Mesenchymal stem cell (in vitro differentiated cells and primary cell): Measurements from ENCODE around the gene ARPC2.

Experiments used
- DNase-seq: peaks from one replicate; pipeline ENCODE4 v3.0.0-alpha.2; 2013
- H2AFZ ChIP-seq: one replicate; pipeline ENCODE4 v1.6.1; 2013; ENCODE audit warnings: low read depth, mild to moderate bottlenecking, control low read depth, inconsistent platforms, low read length, moderate library complexity
- H2AK5ac ChIP-seq: 2 replicates; pipeline ENCODE4 v1.6.1; 2013; ENCODE audit warnings: low read length, moderate library complexity, mild to moderate bottlenecking, inconsistent platforms; ENCODE audit not compliant: severe bottlenecking
- H2BK120ac ChIP-seq: one replicate; pipeline ENCODE4 v1.6.1; 2013; ENCODE audit warnings: low read depth, mild to moderate bottlenecking, inconsistent platforms, low read length, moderate library complexity
- H2BK12ac ChIP-seq, 2 experiments: one replicate each; pipeline ENCODE4 v1.6.1; 2013; ENCODE audit warnings: inconsistent platforms in 2 of 2, low read length in 2 of 2, mild to moderate bottlenecking in 2 of 2, moderate library complexity in 2 of 2, control low read depth in 1 of 2
- H2BK15ac ChIP-seq: one replicate; pipeline ENCODE4 v1.6.1; 2013; ENCODE audit warnings: mild to moderate bottlenecking, low read depth, inconsistent platforms; ENCODE audit not compliant: poor library complexity, severe bottlenecking
- H2BK5ac ChIP-seq: 2 replicates; pipeline ENCODE4 v1.6.1; 2013; ENCODE audit warnings: low read depth, mild to moderate bottlenecking, low read length, control low read depth, inconsistent platforms; ENCODE audit not compliant: poor library complexity, severe bottlenecking
- H3K14ac ChIP-seq, 2 experiments: one replicate each; pipeline ENCODE4 v1.6.1; 2013; ENCODE audit warnings: inconsistent platforms in 2 of 2, low read length in 2 of 2, control low read depth in 1 of 2, mild to moderate bottlenecking in 1 of 2, moderate library complexity in 1 of 2
- H3K18ac ChIP-seq, 2 experiments: one replicate each; pipeline ENCODE4 v1.6.1; 2013; ENCODE audit warnings: inconsistent platforms in 2 of 2, low read length in 2 of 2, control low read depth in 1 of 2, low read depth in 1 of 2, mild to moderate bottlenecking in 1 of 2
- H3K23ac ChIP-seq, 2 experiments: one replicate each; pipeline ENCODE4 v1.6.1; 2013; ENCODE audit warnings: inconsistent platforms in 2 of 2, low read length in 2 of 2, mild to moderate bottlenecking in 2 of 2, moderate library complexity in 2 of 2, control low read depth in 1 of 2
- H3K27ac ChIP-seq: 2 replicates; pipeline ENCODE4 v1.5.1; 2013; ENCODE audit warnings: mild to moderate bottlenecking, moderate library complexity, low read length, control low read depth, inconsistent platforms; ENCODE audit not compliant: poor library complexity, severe bottlenecking
- H3K27me3 ChIP-seq, 2 experiments: 2 replicates each; pipeline versions ENCODE4 v1.6.1 to v1.7.0; 2013; ENCODE audit warnings: low read length in 2 of 2, mild to moderate bottlenecking in 2 of 2, moderate library complexity in 2 of 2, control low read depth in 1 of 2, inconsistent platforms in 1 of 2; ENCODE audit not compliant: control insufficient read depth in 1 of 2, insufficient read depth in 1 of 2
- H3K36me3 ChIP-seq, 2 experiments: 2 replicates each; pipeline versions ENCODE4 v1.6.1 to v1.7.0; 2013; ENCODE audit warnings: low read length in 2 of 2, control low read depth in 1 of 2, inconsistent platforms in 1 of 2, low read depth in 1 of 2, mild to moderate bottlenecking in 1 of 2; ENCODE audit not compliant: insufficient read depth in 2 of 2, control insufficient read depth in 1 of 2
- H3K4ac ChIP-seq, 2 experiments: one replicate each; pipeline ENCODE4 v1.6.1; 2013; ENCODE audit warnings: inconsistent platforms in 2 of 2, low read length in 2 of 2, mild to moderate bottlenecking in 2 of 2, moderate library complexity in 2 of 2, control low read depth in 1 of 2, low read depth in 1 of 2
- H3K4me1 ChIP-seq: 2 replicates; pipeline ENCODE4 v1.6.1; 2013; ENCODE audit warnings: low read depth, low read length, control low read depth; ENCODE audit not compliant: control insufficient read depth, insufficient read depth
- H3K4me2 ChIP-seq: 2 replicates; pipeline ENCODE4 v1.6.1; 2013; ENCODE audit warnings: low read length, mild to moderate bottlenecking, inconsistent platforms; ENCODE audit not compliant: poor library complexity, severe bottlenecking
- H3K4me3 ChIP-seq, 2 experiments: 2 replicates each; pipeline versions ENCODE4 v1.5.1 to v1.7.0; 2013; ENCODE audit warnings: low read length in 2 of 2, mild to moderate bottlenecking in 2 of 2, control low read depth in 1 of 2, low read depth in 1 of 2; ENCODE audit not compliant: insufficient read depth in 1 of 2
- H3K79me1 ChIP-seq: replicated peaks from 2 replicates; pipeline ENCODE4 v1.6.1; 2013; ENCODE audit warnings: mild to moderate bottlenecking, control low read depth, low read length, inconsistent platforms; ENCODE audit not compliant: poor library complexity, severe bottlenecking
- H3K9ac ChIP-seq: 2 replicates; pipeline ENCODE4 v1.7.0; 2013; ENCODE audit warnings: mild to moderate bottlenecking, low read length, moderate library complexity
- H3K9me3 ChIP-seq: 2 replicates; pipeline ENCODE4 v1.7.0; 2013; ENCODE audit warnings: mild to moderate bottlenecking, low read length; ENCODE audit not compliant: control insufficient read depth
- H4K8ac ChIP-seq: one replicate; pipeline ENCODE4 v1.6.1; 2013; ENCODE audit warnings: inconsistent platforms, mild to moderate bottlenecking, low read length, moderate library complexity
- H4K91ac ChIP-seq: one replicate; pipeline ENCODE4 v1.6.1; 2013; ENCODE audit warnings: mild to moderate bottlenecking, low read length, inconsistent platforms
- WGBS: methylation state at CpG from one replicate; pipeline ENCODE4 v1.1.7; 2013; ENCODE audit warnings: mixed read lengths; 5-methylcytosine and 5-hydroxymethylcytosine counted together

The ARPC2 gene

DNA sequence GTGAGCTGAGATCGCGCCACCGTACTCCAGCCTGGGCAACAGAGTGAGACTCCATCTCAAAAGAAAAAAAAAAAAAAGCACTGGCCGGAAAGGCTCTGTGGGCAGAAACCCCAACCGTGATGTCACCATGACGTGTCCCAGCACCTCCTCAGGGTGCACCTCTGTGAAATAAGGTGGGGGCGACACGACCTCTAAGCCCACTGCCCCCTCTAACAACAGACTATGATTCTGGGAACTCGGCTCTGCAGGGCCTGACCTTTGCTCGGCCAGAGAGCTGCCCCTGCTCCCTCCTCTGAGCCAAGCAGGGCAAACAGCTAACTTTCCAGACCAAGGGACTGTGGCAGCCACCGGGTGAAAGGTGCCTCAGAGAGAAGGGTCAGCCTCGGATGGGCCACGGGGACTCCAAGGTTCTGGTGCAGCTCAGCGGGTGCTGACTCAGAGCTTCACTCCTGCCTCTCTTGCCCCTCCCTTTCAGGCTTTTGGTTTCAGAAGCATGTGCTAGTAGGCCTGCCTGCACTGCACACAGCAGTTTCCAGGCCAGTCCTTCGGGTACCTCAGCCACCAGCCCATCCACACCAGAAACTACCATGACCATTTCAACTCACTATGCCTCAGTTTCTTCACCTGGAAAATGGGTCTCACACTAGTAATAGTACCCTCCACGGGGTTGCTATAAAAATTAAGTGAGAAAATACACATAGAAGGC is 67.3 kb downstream of the ARPC2 start:
- Histone ChIP-seq H3K4me2 (peak overlapping the region; percentile 56), H2AK5ac (peak overlapping the region; percentile 88), H2BK12ac (peak overlapping the region; percentile 55 to 65), H3K14ac (peak overlapping the region in 1 of 2 experiments; percentile 58), H4K91ac (peak overlapping the region; percentile 64), H3K27ac (peak overlapping the region; percentile 69), H3K9ac (peak overlapping the region; percentile 93), H2AFZ (no peak overlapping the region), H3K9me3 (no peaks in the 10 kb centered on the region), H2BK15ac (no peak overlapping the region), H3K27me3 (no peaks in the 10 kb centered on the region), H3K4ac (peak overlapping the region; percentile 6 to 89), H3K23ac (peak overlapping the region in 1 of 2 experiments; percentile 36), H3K4me1 (peaks cover 51% of the 10 kb centered on the region), H3K18ac (peak overlapping the region; percentile 59 to 64), H4K8ac (peak overlapping the region; percentile 54), H3K36me3 (peaks cover 24 to 40% of the 10 kb centered on the region in 2 experiments), H2BK5ac (peak overlapping the region; percentile 40), H3K79me1 (peaks cover 25% of the 10 kb centered on the region), H2BK120ac (peak overlapping the region; percentile 74), H3K4me3 (peak overlapping the region in 1 of 2 experiments; percentile 61)
- WGBS: 59% methylated on average over 16 of the region's 16 CpGs
- peak; percentile 88 for DNase-seq

DNA sequence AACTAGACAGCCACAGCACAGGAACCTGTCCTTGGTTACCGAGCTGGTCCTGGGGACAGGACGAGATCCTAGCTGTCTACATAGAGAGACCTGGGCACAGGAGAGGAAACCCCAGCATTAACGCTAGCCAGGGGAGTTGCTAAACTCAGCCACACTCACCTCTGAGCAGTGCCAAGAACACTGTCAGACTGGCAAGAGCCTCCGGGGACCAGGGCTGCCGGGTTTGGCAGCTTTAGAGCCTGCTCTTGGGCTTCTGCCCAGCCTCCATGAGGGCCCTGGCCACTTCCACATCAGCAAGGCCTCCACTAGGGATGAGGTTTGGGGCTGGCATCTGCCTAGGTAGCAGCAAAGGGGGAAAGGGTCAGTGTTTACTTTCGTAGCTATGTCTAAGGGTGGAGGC is 68.6 kb downstream of the ARPC2 start:
- no peak overlapping the region for H3K23ac ChIP-seq
- WGBS: 86% methylated on average over 6 of the region's 6 CpGs
- H3K9me3 ChIP-seq: no peaks in the 10 kb centered on the region

GRCh38 chr2:218286570-218287459 is 69.8 kb downstream of the ARPC2 start:
- peaks cover 19% of the 10 kb centered on the region for H3K79me1 ChIP-seq
- H3K14ac ChIP-seq: no peak overlapping the region

More for the DNA sequence above, 68.6 kb downstream of the ARPC2 start:
- H3K4me2 ChIP-seq: no peak overlapping the region
- H3K27ac ChIP-seq: peak overlapping the region; percentile 97
- H2AFZ ChIP-seq: no peak overlapping the region
- peak overlapping the region; percentile 40 for H2AK5ac ChIP-seq
- peak overlapping the region; percentile 45 for H4K8ac ChIP-seq
- H3K4me1 ChIP-seq: peaks cover 58% of the 10 kb centered on the region
- H2BK120ac ChIP-seq: peak overlapping the region; percentile 87
- H3K79me1 ChIP-seq: peaks cover 17% of the 10 kb centered on the region
- peak overlapping the region; percentile 97 for H2BK15ac ChIP-seq
- peaks cover 11 to 27% of the 10 kb centered on the region in 2 experiments for H3K36me3 ChIP-seq
- peak overlapping the region; percentile 29 to 46 for H3K4ac ChIP-seq
- DNase-seq: no peak
- peak overlapping the region; percentile 74 for H2BK5ac ChIP-seq
- peak overlapping the region; percentile 37 to 51 for H3K18ac ChIP-seq
- H3K14ac ChIP-seq: no peak overlapping the region
- H3K9ac ChIP-seq: peak overlapping the region; percentile 93
- peak overlapping the region; percentile 27 to 75 for H2BK12ac ChIP-seq
- H3K4me3 ChIP-seq: peak overlapping the region in 1 of 2 experiments; percentile 84
- no peaks in the 10 kb centered on the region for H3K27me3 ChIP-seq
- peak overlapping the region; percentile 73 for H4K91ac ChIP-seq

More at GRCh38 chr2:218286570-218287459, 69.8 kb downstream of the ARPC2 start:
- Histone ChIP-seq H3K9me3 (no peaks in the 10 kb centered on the region), H3K4me2 (peak overlapping the region; percentile 54), H2AK5ac (peak overlapping the region; percentile 97), H3K4ac (peak overlapping the region; percentile 85 to 88), H3K27ac (peak overlapping the region; percentile 97), H3K36me3 (peaks cover under 1 to 18% of the 10 kb centered on the region in 2 experiments), H3K4me1 (peaks cover 63% of the 10 kb centered on the region), H4K8ac (peak overlapping the region; percentile 78), H3K23ac (no peak overlapping the region), H2BK5ac (no peak overlapping the region), H2BK12ac (peak overlapping the region; percentile 29 to 93), H4K91ac (peak overlapping the region; percentile 96), H3K27me3 (no peaks in the 10 kb centered on the region), H2BK15ac (peak overlapping the region; percentile 100), H2BK120ac (no peak overlapping the region), H3K4me3 (peak overlapping the region in 1 of 2 experiments; percentile 84), H2AFZ (no peak overlapping the region), H3K9ac (peak overlapping the region; percentile 93), H3K18ac (peak overlapping the region; percentile 79 to 88)
- 5% methylated on average over 11 of the region's 11 CpGs for WGBS
- DNase-seq: peak; percentile 98
